M059J (cell line): ENCODE results near the gene COX4I1. TPM values are rescaled to one million over a fixed set of nuclear protein-coding genes. Genes with fewer than 3 reads are reported as not detected.
"Not testable (repeated sequence)": the region's sequence is repeated elsewhere in the genome, so short reads cannot be mapped to it uniquely, and the experiment has no call there.

ENCODE experiments used
- DNase-seq: peaks from one replicate; pipeline ENCODE4 v3.0.0-alpha.2; 2012; ENCODE audit warnings: low read depth
- total RNA-seq: library from RNA; depleted of rRNA; stranded (reverse); fragments of >200 nt; shearing (Covaris generic); gene quantifications from 2 replicates; pipeline ENCODE4 v1.2.3, GENCODE V29; 2014

The COX4I1 gene
- total RNA-seq, 1 experiment from 2014 or later: 552 TPM

DNA sequence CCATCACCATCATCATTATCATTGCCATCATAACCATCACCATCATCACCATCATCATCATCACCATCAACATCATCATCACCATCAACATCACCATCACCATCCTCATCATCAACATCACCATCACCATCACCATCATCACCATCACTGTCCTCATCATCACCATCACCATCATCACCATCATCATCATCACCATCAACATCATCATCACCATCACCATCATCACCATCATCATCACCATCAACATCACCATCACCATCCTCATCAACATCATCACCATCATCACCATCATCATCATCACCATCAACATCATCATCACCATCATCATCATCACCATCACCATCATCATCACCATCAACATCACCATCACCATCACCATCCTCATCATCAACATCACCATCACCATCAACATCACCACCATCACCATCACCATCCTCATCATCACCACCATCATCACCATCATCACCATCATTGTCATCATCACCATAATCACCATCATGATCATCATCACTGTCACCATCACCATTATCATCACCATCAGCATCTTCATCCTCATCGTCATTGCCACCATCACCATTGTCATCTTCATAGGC lies 23.9 kb downstream of the COX4I1 start:
- no peak for DNase-seq

GRCh38 chr16:85824161-85825135 lies 25.0 kb downstream of the COX4I1 start:
- no peak for DNase-seq

DNA sequence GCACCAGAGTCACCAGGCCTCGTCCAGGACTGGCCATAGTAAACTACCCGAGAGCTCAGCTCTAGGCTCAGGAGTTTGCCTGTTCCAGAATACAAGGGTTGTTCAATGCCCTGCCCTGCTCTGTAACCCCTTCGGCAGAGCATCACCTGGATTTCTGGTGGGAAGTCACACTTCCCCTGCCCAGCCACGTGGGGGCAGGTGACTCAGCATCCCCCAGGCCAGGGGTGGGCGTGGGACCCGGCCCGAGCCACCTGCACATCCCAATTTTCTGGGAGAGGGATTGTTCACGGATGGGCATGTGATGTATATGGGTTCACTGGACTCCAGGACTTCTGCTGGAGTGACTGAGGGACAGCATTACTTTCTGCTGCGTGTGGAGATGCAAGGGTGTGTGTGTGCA lies 25.8 kb downstream of the COX4I1 start:
- no peak for DNase-seq

GRCh38 chr16:85826686-85827247 lies 27.3 kb downstream of the COX4I1 start:
- no peak for DNase-seq

DNA sequence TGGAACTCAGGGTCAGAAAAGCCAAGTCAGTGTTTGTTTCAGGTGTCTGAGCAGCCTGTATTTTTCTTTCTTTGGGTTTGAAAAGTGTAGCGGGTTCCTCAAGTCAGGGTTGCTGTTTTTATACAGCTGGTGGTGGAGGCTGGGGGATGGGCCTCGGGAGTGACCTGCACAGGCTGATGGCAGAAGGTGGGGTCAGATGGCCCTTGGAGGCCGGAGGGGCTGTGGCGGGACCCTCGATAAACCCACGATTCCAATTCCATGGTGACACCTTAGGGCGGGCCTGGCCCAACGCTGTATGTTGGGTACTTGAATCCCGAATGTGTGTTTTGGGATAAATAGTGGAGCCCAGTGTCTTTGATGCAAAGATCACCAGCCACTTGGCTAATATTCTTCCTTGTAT lies 28.7 kb downstream of the COX4I1 start:
- DNase-seq: no peak

DNA sequence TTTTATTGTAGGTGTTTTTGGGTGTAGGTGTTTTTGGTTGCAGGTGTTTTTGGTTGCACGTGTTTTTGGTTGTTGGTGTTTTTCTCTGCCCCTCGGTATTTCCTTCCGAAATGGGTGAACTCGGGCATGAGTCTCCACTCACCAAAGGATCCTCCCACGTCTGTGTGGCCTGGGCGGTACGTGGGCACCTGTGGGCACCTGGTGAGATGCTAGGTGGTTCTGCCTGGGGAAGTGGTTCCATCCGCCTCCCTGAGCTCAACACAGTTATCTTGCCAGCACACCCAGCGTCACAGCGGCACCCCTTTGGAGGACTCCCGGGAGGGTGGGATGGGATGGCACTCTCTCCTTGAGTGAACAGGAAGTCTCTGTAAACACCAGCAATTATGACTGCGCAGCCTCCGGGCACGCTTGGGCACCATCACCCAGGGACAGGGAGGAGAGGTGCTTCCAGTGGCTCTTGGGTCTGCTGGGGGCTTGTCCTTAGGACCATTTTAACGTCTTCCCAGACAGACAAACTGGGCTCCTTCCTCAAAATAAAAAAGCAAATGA lies 29.8 kb downstream of the COX4I1 start:
- DNase-seq: no peak

DNA sequence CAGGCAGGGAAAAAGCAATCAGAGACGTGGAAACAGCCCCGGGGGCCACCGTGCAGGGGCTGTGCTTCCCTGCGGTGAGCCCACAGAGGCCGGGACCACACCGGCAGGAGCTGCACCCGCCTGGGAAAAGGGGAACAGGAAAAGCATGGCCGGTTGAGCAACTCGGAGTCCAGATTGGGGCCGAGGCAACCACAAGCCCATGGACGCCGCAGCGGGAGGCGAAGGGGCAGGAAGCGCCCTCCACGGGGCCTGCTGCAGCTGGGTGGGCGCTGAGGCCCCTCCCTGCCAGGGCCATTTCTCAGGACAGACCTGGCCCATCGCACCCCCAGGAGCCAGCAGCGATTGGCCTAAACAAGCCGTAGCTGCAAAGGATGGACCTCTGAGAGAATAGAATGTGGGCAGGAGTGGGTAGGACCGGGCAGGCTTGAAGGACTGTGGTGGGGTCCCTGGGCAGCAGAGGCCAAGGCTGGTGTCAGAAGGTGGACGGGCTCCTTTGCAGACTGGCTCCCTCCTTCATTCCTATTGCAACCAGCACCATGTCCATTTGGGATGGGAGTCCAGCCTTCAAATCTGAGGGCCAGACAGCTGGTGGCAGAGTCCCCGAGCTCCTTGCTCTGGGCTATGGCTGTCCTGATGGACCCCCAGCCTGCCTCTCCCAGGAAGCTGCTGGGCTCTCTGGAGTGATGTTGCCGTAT lies 30.4 kb downstream of the COX4I1 start:
- no peak for DNase-seq

DNA sequence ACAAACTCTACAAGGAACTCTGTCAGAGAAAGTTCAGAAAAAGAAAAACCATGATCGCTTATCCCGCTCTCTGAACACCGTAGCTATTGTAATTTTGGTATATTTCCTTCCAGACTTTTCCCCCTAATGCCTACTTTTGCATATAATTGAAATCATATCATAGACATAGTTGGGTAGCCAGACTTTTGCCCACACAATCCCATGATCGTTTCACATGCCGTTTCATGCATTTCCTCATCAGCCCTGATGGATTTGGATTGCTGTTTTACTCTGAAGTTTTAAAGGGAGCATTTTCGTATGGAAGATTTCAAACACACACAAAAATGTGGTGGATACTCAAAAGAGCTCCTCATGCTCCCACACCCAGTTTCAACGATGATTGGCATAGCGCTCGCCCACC lies 31.3 kb downstream of the COX4I1 start:
- DNase-seq: no peak

GRCh38 chr16:85832570-85833218 lies 33.2 kb downstream of the COX4I1 start:
- no peak for DNase-seq

DNA sequence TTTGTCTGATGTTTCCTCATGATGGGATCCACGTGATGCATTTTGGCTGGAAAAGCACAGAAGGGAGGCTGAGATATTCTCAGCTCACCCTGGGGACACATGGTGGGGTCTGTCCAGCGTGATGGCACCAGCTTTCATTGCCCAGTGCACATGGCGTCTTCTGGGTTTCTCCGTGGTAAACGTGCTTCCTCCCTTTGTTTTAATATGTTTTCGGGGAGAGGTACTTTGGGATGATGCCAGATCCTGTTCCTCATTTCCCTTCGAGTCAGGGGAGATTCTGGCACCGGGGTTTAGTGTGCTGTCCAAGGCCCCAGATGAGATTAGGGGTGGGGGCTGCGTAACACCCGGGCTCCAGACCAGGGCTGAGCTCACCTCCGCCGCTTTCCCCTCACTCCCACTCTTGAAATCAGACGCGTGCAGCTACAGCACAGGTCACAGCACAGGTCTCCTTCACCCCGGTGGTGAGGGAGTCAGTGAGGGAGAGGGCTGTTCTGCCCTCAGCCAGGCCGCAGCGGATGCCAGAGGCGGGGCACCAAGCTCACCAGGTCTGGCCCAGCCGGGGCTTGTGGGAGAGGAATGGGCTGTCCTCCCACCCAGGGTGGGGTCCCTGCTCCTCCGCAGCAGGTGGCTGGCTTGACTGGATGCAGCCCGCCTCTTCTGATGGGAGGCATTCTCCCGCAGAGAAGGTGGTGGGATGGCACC lies 33.9 kb downstream of the COX4I1 start:
- no peak for DNase-seq

GRCh38 chr16:85834741-85835140 lies 35.2 kb downstream of the COX4I1 start:
- no peak for DNase-seq

GRCh38 chr16:85835227-85835751 lies 35.8 kb downstream of the COX4I1 start:
- no peak for DNase-seq

DNA sequence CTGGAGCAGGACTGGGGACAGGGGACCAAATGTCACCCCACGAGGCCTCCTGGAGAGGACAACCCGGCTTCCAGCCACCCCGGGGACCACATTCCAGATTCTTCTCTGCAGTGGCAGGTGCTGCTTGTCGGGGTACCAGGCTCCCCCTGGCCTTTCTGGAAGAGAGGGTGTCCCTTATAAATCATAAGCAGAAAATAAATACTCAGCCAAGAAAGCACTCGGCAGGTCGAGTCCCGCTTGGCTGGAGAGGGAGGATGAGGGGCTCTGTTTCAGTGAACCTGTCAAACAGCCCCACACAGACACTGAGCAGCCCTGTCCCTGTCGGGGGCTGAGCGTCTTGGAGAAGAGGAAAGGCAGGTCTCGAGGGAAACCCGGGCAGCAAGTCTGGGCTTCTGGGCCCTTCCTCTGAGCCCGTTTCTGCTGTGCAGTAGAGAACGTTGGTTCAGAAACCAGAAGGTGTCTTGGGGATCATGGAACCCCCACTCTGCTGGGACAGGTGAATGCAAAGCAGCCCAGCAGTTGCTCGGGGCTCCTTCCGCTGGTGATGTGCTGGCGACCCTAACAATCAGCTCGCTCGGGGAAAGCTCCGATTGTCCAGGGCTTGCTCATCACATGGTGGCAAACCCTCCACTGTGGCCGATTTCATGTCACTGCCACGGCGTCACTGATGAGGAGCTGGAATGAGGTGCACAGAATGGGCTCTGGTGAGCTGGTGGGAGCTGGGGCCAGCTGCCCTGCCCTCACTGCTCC lies 36.6 kb downstream of the COX4I1 start:
- no peak for DNase-seq

GRCh38 chr16:85836706-85837582 lies 37.4 kb downstream of the COX4I1 start:
- DNase-seq: no peak

- not testable (repeated sequence) for DNase-seq
Measured at GRCh38 chr16:85837654-85838053, 38.2 kb downstream of the COX4I1 start.

GRCh38 chr16:85838381-85838780 lies 38.9 kb downstream of the COX4I1 start:
- DNase-seq: no peak

GRCh38 chr16:85838876-85839585 lies 39.5 kb downstream of the COX4I1 start:
- DNase-seq: no peak

DNA sequence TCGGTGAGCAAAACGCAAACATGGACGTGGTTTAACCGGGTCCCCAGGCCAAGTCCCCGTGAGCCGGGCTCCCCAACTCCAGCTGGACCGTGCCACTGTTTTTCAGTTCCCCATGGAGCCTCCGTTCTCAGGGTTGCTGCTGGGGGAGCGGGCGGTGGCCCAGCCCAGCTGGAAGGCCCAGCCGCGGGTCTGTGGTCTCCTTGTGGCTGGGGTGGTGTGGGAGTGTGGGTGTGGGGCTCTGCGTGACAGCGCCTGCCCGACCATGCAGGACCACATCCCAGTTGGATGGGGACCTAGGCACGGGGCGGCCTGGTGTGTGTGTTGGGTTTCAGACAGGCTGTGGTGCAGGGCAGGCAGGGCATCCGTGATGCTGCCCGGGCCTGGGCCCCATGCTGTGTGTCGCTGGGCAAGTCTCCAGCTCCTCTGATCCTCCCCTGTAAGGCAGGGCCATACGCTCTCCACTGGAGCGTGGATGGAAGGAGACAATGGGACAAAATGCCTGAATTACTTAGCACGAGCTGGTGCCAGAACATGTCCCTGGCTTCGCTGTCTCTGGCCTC lies 40.3 kb downstream of the COX4I1 start:
- no peak for DNase-seq
